KOPT-K1 (cell line): Measurements from ENCODE around the gene TMEM39B.

Experiments used
- H3K27ac ChIP-seq: fragments of 200-600 bp; sonication (generic); 2 replicates; pipeline ENCODE4 v1.5.1; 2016; ENCODE audit warnings: antibody characterized with exemption, mild to moderate bottlenecking, low read depth, low read length; ENCODE audit not compliant: poor library complexity, severe bottlenecking
- H3K36me3 ChIP-seq: fragments of 200-600 bp; sonication (generic); 2 replicates; pipeline ENCODE4 v1.5.1; 2017; ENCODE audit warnings: antibody characterized with exemption, mild to moderate bottlenecking, low read length, moderate library complexity; ENCODE audit not compliant: insufficient read depth
- H3K9me3 ChIP-seq: fragments of 200-600 bp; sonication (generic); 2 replicates; pipeline ENCODE4 v1.5.1; 2017; ENCODE audit warnings: antibody characterized with exemption, low read length, mild to moderate bottlenecking; ENCODE audit not compliant: insufficient read depth, poor library complexity, severe bottlenecking

The TMEM39B gene

GRCh38 chr1:32072622-32073298, at the start of gene TMEM39B:
Gene TMEM39B (plus strand): TSS chr1:32072939. CDS start chr1:32073048, 109 bp downstream.
- Histone ChIP-seq H3K27ac (peak within 1 kb of the TSS; percentile 89), H3K36me3 (peaks cover 32% of the 10 kb centered on the region), H3K9me3 (no peaks in the 10 kb centered on the region)

DNA sequence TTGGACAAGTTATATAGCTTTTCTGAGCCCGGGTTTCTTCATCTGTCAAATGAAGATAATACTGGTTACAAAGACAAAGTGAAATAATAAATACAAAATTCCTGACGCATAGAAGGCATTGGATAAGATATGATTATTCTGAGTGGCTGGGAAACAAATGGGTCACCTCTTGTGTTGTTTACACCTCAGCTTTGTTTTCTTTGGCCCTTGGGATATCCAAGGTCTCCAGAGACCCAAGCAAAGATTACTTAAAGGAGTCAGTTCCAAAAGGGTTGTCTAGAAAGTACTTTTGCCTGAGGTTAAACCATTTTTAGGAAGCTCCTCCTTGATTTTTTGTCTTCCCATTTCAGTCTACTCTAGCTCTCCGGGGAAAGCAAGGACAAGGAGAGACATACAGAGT, 49.4 kb upstream of the TMEM39B start:
- H3K27ac ChIP-seq, result no peak overlapping the region
- peaks cover 98% of the 10 kb centered on the region for H3K36me3 ChIP-seq
- H3K9me3 ChIP-seq, result no peaks in the 10 kb centered on the region

- Histone ChIP-seq H3K9me3 (no peaks in the 10 kb centered on the region), H3K27ac (no peak overlapping the region), H3K36me3 (peaks cover 76% of the 10 kb centered on the region)
These were observed 47.2 kb upstream of the TMEM39B start for GRCh38 chr1:32025515-32025914.

DNA sequence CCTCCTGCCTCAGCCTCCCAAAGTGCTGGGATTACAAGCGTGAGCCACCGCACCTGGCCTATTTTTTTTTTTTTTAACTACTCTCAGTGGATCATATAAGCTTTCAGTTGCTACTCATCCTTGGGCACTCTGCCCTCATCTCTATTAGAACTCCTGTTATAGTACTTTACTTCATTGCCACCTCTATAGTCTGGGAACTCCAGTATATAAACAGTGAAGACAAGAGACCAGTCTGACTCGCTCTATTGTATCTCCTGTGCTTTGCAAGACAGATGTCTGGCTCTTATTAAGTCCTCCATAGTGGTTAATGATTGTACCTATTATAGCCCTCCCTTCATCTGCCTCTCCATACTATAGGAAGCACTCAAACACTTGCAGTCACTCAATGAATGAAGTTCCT, 44.0 kb upstream of the TMEM39B start:
- Histone ChIP-seq H3K9me3 (no peaks in the 10 kb centered on the region), H3K36me3 (peaks cover 45% of the 10 kb centered on the region), H3K27ac (no peak overlapping the region)

DNA sequence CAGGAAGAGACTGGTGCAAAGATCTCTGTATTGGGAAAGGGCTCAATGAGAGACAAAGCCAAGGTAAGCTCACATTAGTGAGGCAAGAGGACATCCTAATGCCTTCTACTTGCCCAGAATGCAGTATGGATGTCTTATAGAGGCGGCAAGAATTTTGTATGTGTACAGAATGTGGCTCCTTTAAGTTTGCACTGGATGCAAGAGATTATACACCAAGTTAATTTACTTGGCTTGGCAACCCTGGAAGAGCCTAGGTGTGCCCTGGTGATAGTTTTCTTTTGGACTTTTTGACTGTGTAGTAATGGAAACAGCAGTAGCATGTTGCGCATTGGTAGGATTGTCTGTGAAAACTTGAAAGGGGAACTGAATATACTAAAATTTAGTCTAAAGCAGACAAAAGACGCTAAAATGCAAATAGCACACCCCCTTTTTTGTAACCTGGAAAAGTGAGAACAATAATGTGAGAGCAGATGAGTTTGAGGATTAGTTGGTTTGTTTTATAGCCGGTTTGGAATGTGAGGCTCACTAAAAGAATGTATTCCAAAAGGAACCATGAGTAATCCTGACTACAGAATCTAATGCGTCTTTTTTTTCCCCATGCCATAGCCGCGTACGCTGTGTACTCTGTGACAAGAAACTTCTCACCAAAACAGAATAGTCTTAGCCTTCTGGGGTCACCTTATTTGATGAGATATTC, 41.0 kb upstream of the TMEM39B start:
- Histone ChIP-seq H3K36me3 (peaks cover 15% of the 10 kb centered on the region), H3K9me3 (no peaks in the 10 kb centered on the region), H3K27ac (no peak overlapping the region)

- Histone ChIP-seq H3K36me3 (peaks cover 10% of the 10 kb centered on the region), H3K27ac (no peak overlapping the region), H3K9me3 (no peaks in the 10 kb centered on the region)
These were observed 40.5 kb upstream of the TMEM39B start for GRCh38 chr1:32032275-32032615.

GRCh38 chr1:32035119-32035518, 37.6 kb upstream of the TMEM39B start:
- H3K36me3 ChIP-seq, result no peaks in the 10 kb centered on the region; the same call in 1 of the 2 replicates
- H3K27ac ChIP-seq, result no peak overlapping the region
- no peaks in the 10 kb centered on the region for H3K9me3 ChIP-seq

DNA sequence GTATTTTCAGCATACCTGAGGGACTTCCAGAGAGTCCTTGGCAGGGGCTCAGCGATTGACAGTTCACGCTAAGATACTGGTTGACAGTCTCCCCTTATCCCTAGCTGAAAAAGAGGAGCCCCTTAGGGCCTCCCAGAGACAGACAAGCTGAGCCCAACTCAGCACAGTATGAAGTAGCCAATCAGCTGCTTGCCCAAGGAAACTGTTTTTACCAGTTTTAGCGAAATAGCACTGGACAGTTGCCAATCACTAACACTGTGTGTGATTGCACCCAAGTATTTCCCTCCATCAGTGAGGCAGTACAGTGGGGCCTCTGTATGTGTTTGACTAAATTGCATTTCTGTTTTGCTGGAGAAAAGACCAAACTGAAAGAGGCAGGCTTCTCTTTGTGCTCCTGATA, 32.0 kb upstream of the TMEM39B start:
- no peak overlapping the region for H3K27ac ChIP-seq
- no peaks in the 10 kb centered on the region for H3K9me3 ChIP-seq
- H3K36me3 ChIP-seq, result no peaks in the 10 kb centered on the region; the same call in 1 of the 2 replicates

DNA sequence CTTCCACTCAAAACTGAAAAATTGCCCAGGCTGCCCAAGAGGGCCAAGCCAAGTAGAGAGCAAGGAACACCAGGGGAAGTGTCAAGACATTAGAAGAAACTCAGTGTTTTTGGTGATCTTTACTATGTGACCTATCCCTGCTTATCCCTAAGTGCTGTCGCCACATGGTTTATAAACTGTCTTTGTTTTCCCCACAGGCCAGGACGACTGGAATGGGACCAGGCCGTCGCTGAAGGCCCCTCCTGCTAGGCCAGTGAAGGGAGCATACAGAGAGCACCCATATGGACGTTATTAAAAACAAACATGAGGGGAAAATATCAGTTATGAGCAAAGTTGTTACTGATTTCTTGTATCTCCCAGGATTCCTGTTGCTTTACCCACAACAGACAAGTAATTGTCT, 30.4 kb upstream of the TMEM39B start:
- no peaks in the 10 kb centered on the region for H3K36me3 ChIP-seq
- no peaks in the 10 kb centered on the region for H3K9me3 ChIP-seq
- H3K27ac ChIP-seq, result no peak overlapping the region

GRCh38 chr1:32044234-32044633, 28.5 kb upstream of the TMEM39B start:
- Histone ChIP-seq H3K36me3 (no peaks in the 10 kb centered on the region), H3K27ac (no peak overlapping the region), H3K9me3 (no peaks in the 10 kb centered on the region)

GRCh38 chr1:32045772-32046171, 27.0 kb upstream of the TMEM39B start:
- Histone ChIP-seq H3K9me3 (no peaks in the 10 kb centered on the region), H3K27ac (no peak overlapping the region), H3K36me3 (no peaks in the 10 kb centered on the region; the same call in 1 of the 2 replicates)

DNA sequence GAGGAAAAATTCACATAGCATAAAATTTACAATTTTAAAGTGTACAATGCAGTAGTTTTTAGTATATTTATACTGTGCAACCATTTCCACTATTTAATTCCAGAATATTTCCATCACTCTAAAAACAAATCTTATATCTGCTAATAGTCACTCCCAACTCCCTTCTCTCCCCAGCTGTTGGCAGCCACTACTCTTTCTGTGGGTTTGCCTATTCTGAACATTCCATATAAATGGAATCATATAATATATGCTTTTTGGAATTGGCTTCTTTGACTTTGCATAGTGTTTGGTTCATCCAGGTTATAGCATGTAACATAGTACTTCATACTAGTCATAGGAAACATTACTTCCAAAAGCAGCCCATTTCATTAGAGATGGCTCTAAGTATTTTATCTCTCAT, 25.0 kb upstream of the TMEM39B start:
- Histone ChIP-seq H3K36me3 (no peaks in the 10 kb centered on the region; the same call in 1 of the 2 replicates), H3K9me3 (no peaks in the 10 kb centered on the region)

DNA sequence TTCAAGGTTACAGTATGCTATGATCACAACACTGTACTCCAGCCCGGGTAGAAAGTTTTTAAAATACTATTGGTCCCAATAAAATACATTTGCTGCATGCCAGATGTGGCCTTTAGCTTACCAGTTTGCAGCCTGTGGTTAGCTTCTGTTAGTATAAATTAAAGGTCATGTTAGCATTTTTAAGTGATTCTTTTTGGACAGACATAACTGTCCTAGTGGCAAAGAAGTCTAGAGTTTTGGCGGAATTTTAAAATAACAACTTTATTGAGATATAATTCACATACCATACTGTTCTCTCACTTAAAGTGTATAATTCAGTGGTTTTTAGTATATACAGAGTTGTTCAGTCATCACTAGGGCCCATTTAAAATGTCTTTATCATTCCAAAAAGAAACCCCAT, 24.3 kb upstream of the TMEM39B start:
- Histone ChIP-seq H3K36me3 (no peaks in the 10 kb centered on the region; the same call in 1 of the 2 replicates), H3K9me3 (no peaks in the 10 kb centered on the region), H3K27ac (no peak overlapping the region)

More for the DNA sequence above, 25.0 kb upstream of the TMEM39B start:
- no peak overlapping the region for H3K27ac ChIP-seq

GRCh38 chr1:32051706-32052105, 21.0 kb upstream of the TMEM39B start:
- no peaks in the 10 kb centered on the region for H3K9me3 ChIP-seq
- H3K36me3 ChIP-seq, result no peaks in the 10 kb centered on the region; the same call in 1 of the 2 replicates
- H3K27ac ChIP-seq, result no peak overlapping the region

GRCh38 chr1:32052887-32053286, 19.9 kb upstream of the TMEM39B start:
- Histone ChIP-seq H3K36me3 (peaks cover 3% of the 10 kb centered on the region; the same call in 1 of the 2 replicates), H3K27ac (no peak overlapping the region)

DNA sequence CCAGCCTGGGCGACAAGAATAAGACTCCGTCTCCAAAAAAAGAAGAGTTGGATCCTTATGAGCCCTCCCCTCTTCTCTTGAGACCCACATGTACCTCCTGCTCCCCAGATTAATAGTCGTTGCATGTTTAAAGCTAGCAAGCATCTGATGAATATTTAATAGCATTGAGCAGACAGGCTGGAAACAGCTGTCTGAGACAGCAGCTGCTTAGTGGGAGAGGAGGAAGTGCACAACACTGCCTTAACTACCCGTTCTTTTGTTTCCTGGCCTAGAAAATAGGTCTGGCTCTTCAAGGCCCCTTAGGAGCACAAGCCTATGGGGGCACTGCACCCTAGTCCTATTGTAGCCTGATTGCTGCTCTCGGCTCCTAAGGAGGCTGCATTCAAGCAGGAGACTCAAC, 17.3 kb upstream of the TMEM39B start:
- H3K9me3 ChIP-seq, result no peaks in the 10 kb centered on the region
- H3K36me3 ChIP-seq, result peaks cover 28% of the 10 kb centered on the region; the same call in 1 of the 2 replicates
- H3K27ac ChIP-seq, result no peak overlapping the region

More at GRCh38 chr1:32052887-32053286, 19.9 kb upstream of the TMEM39B start:
- H3K9me3 ChIP-seq, result no peaks in the 10 kb centered on the region
